Panc1 (cell line): Measurements from ENCODE around the gene PLCD3. TPM values are rescaled to one million over a fixed set of nuclear protein-coding genes. Genes with fewer than 3 reads are reported as not detected.

Source experiments
- ATAC-seq: fragments of 200-7000 bp; cut with Tn5 transposase; 2 replicates; pipeline ENCODE4 v1.9.1; 2020; ENCODE audit warnings: mild to moderate bottlenecking, moderate library complexity
- BruUV-seq: library from RNA; stranded (reverse); fragments of 400-500 nt; replicated peaks from 2 replicates; lab custom pipeline; 2021; lab: Mats Ljungman, UMichigan
- CTCF ChIA-PET: fragments of 300-600 bp; sonication (Branson Sonifier 250); formaldehyde crosslinking; loops from one replicate; lab custom pipeline; 2022; ENCODE audit warnings: antibody characterized with exemption; lab: Charles Lee
- POLR2A ChIA-PET: fragments of 300-600 bp; sonication (Branson Sonifier 250); formaldehyde crosslinking; loops from one replicate; lab custom pipeline; 2022; ENCODE audit warnings: antibody characterized with exemption; lab: Charles Lee
- DNase-seq: peaks from one replicate; pipeline ENCODE4 v3.0.0-alpha.2; 2010; ENCODE audit warnings: low read depth, low spot score
- H3K27ac ChIP-seq: 2 replicates; pipeline ENCODE4 v1.5.1; 2011; ENCODE audit warnings: mild to moderate bottlenecking, low read length, inconsistent platforms
- H3K27me3 ChIP-seq: fragments of 200-500 bp; sonication (Bioruptor generic); 2 replicates; pipeline ENCODE4 v1.6.0; 2014; ENCODE audit warnings: low read length, inconsistent platforms; ENCODE audit not compliant: control insufficient read depth, insufficient read depth
- H3K36me3 ChIP-seq: fragments of 200-500 bp; sonication (Bioruptor generic); 2 replicates; pipeline ENCODE4 v1.5.1; 2014; ENCODE audit warnings: inconsistent platforms, mild to moderate bottlenecking, low read length, moderate library complexity; ENCODE audit not compliant: control insufficient read depth, insufficient read depth
- H3K4me1 ChIP-seq: 2 replicates; pipeline ENCODE4 v1.5.1; 2011; ENCODE audit warnings: inconsistent platforms, mild to moderate bottlenecking, low read length, moderate library complexity; ENCODE audit not compliant: control insufficient read depth, insufficient read depth
- H3K4me3 ChIP-seq, 2 experiments: 2 replicates each; pipeline ENCODE4 v1.5.1; 2011 to 2012; ENCODE audit warnings: low read depth in 2 of 2, low read length in 2 of 2, mild to moderate bottlenecking in 2 of 2, inconsistent platforms in 1 of 2, moderate library complexity in 1 of 2
- H3K9me3 ChIP-seq: fragments of 200-500 bp; sonication (Bioruptor generic); 2 replicates; pipeline ENCODE4 v1.5.1; 2014; ENCODE audit warnings: low read depth, mild to moderate bottlenecking, inconsistent platforms, low read length, moderate library complexity; ENCODE audit not compliant: control insufficient read depth, insufficient read depth
- CTCF ChIP-seq: fragments of 450-650 bp; IDR thresholded peaks from 2 replicates; pipeline ENCODE4 v1.5.1; 2017; ENCODE audit warnings: mild to moderate bottlenecking
- POLR2AphosphoS5 ChIP-seq: IDR thresholded peaks from 2 replicates; pipeline ENCODE4 v1.6.1; 2012; ENCODE audit warnings: mild to moderate bottlenecking, low read depth, low read length, moderate library complexity
- REST ChIP-seq, 2 experiments: IDR thresholded peaks; 2 replicates each; pipeline ENCODE4 v1.6.1; 2011 to 2012; ENCODE audit warnings: low read depth in 2 of 2, control low read depth in 1 of 2, low read length in 1 of 2, mild to moderate bottlenecking in 1 of 2, moderate library complexity in 1 of 2; ENCODE audit not compliant: insufficient read depth in 1 of 2
- SIN3A ChIP-seq: IDR thresholded peaks from 2 replicates; pipeline ENCODE4 v1.6.1; 2012; ENCODE audit warnings: low read depth, mild to moderate bottlenecking, low read length, moderate library complexity, borderline replicate concordance; ENCODE audit not compliant: insufficient read depth
- TCF7L2 ChIP-seq: IDR thresholded peaks from 2 replicates; pipeline ENCODE4 v1.6.1; 2011; ENCODE audit warnings: mild to moderate bottlenecking, low read depth, low read length, inconsistent platforms
- in situ Hi-C: cut with HindIII; loops from 2 replicates; pipeline ENCODE4 v1.10.0; 2016; ENCODE audit warnings: low sequenced_read_pairs, low pct_unique_long_range_greater_than_20kb
- intact Hi-C: fragments of 100-400 bp; cut with micrococcal nuclease; formaldehyde crosslinking; loops from one replicate; pipeline ENCODE4 v1.10.0; 2022; ENCODE audit not compliant: unreplicated experiment
- total RNA-seq: library from RNA; stranded (reverse); gene quantifications from one replicate; pipeline ENCODE4 v1.2.1, GENCODE V29; 2021; ENCODE audit not compliant: unreplicated experiment

The PLCD3 gene
- total RNA-seq, 1 experiment from 2014 or later = 125 TPM

GRCh38 chr17:45103269-45103795, 29.0 kb downstream of the PLCD3 start:
- CTCF ChIA-PET = no interaction called here
- Histone ChIP-seq H3K36me3 (peaks cover 6% of the 10 kb centered on the region; the same call in 1 of the 2 replicates), H3K27ac (no peak overlapping the region), H3K4me1 (no peaks in the 10 kb centered on the region), H3K9me3 (no peaks in the 10 kb centered on the region), H3K4me3 (no peak overlapping the region), H3K27me3 (no peaks in the 10 kb centered on the region)
- no peak for TF ChIP-seq SIN3A
- no peak for TF ChIP-seq CTCF
- no peak for TF ChIP-seq TCF7L2
- TF ChIP-seq POLR2AphosphoS5 = no peak
- TF ChIP-seq REST (IDR thresholded peaks at IDR 0.05; ENCODE audit: insufficient read depth in 1 of 2, low read depth in 2 of 2, low read length in 1 of 2) = no peak
- intact Hi-C loops (no loop called here), in situ Hi-C loops (no loop called here)
- BruUV-seq = no TSS peak
- ATAC-seq = no peak
- DNase-seq = no peak
- POLR2A ChIA-PET = no interaction called here

- no peaks in the 10 kb centered on the region for H3K9me3 ChIP-seq
- POLR2A ChIA-PET = no interaction called here
- ATAC-seq = no peak
- no TSS peak for BruUV-seq
- in situ Hi-C loops (no loop called here), intact Hi-C loops (no loop called here)
- no peak overlapping the region for H3K27ac ChIP-seq
- no peak for TF ChIP-seq POLR2AphosphoS5
- no peak for TF ChIP-seq TCF7L2
- TF ChIP-seq CTCF = no peak
- no peaks in the 10 kb centered on the region for H3K27me3 ChIP-seq
- H3K4me1 ChIP-seq = no peaks in the 10 kb centered on the region
- DNase-seq = no peak
- H3K4me3 ChIP-seq = no peak overlapping the region
- peaks cover 6% of the 10 kb centered on the region; the same call in 1 of the 2 replicates for H3K36me3 ChIP-seq
- CTCF ChIA-PET = no interaction called here
Measured at GRCh38 chr17:45102856-45103255, 29.5 kb downstream of the PLCD3 start.
